GM18951 (cell line): Measurements from ENCODE around the gene CHMP4A.

Experiments used
- POLR2A ChIP-seq: IDR thresholded peaks from 4 replicates; pipeline ENCODE4 v1.6.1; 2011; ENCODE audit warnings: mild to moderate bottlenecking; ENCODE audit not compliant: insufficient read length, insufficient read depth; ENCODE audit errors: extremely low read depth
- in situ Hi-C: fragments of 300-500 bp; cut with MboI; formaldehyde crosslinking; loops from one replicate; pipeline ENCODE4 v1.12.0; 2022; ENCODE audit warnings: low sequenced_read_pairs, mixed read lengths, inconsistent platforms; ENCODE audit not compliant: unreplicated experiment

Gene CHMP4A

GRCh38 chr14:24238527-24239037 lies 25.3 kb upstream of the CHMP4A start:
- peak; percentile 13 for TF ChIP-seq POLR2A
- in situ Hi-C loops = no loop called here

GRCh38 chr14:24238123-24238522 lies 24.8 kb upstream of the CHMP4A start:
- TF ChIP-seq POLR2A = no peak

GRCh38 chr14:24237463-24237955 lies 24.2 kb upstream of the CHMP4A start:
- in situ Hi-C loops = no loop called here
- TF ChIP-seq POLR2A = no peak

More at GRCh38 chr14:24238123-24238522, 24.8 kb upstream of the CHMP4A start:
- in situ Hi-C loops = no loop called here

- peak; percentile 12 for TF ChIP-seq POLR2A
- in situ Hi-C loops = no loop called here
Measured at GRCh38 chr14:24236689-24237462, 23.6 kb upstream of the CHMP4A start.

GRCh38 chr14:24235804-24236688 lies 22.8 kb upstream of the CHMP4A start:
- TF ChIP-seq POLR2A = peak; percentile 15
- in situ Hi-C loops = no loop called here

- no peak for TF ChIP-seq POLR2A
- in situ Hi-C loops = no loop called here
Measured at GRCh38 chr14:24234095-24235005, 21.1 kb upstream of the CHMP4A start.

- in situ Hi-C loops = no loop called here
- TF ChIP-seq POLR2A = no peak
Measured at GRCh38 chr14:24233538-24233866, 20.2 kb upstream of the CHMP4A start.

GRCh38 chr14:24232645-24233537 lies 19.6 kb upstream of the CHMP4A start, which contains the start of gene GMPR2:
TSS of gene GMPR2 (plus strand) at chr14:24232929. CDS start at chr14:24233254, 325 bp downstream.
- in situ Hi-C loops = no loop called here

GRCh38 chr14:24232121-24232644 lies 18.9 kb upstream of the CHMP4A start, which contains the start of gene NEDD8:
TSS of gene NEDD8 (minus strand) at chr14:24232367. CDS start at chr14:24232267, 100 bp downstream.
- in situ Hi-C loops = no loop called here

More at GRCh38 chr14:24232645-24233537, 19.6 kb upstream of the CHMP4A start, which contains the start of gene GMPR2:
- peak; percentile 60 for TF ChIP-seq POLR2A

GRCh38 chr14:24231263-24232120 lies 18.2 kb upstream of the CHMP4A start:
- in situ Hi-C loops = no loop called here
- TF ChIP-seq POLR2A = no peak

More at GRCh38 chr14:24232121-24232644, 18.9 kb upstream of the CHMP4A start, which contains the start of gene NEDD8:
- peak; percentile 65 for TF ChIP-seq POLR2A
